ENCODE measurements around the gene EEIG1.

GRCh38 chr9:128007566-128008138 lies 26.9 kb upstream of the EEIG1 start:
- TF ChIP-seq CTCF (IDR thresholded peaks at IDR 0.05), result no peak
- no peak for TF ChIP-seq POLR2A (IDR thresholded peaks at IDR 0.05)

Measured in prostate gland (tissue), 2 donors.